Thyroid gland (tissue), 4 donors: ENCODE data around the gene IL22.

Experiments
- POLR2A ChIP-seq, 2 donors: fragments of 450-650 bp; IDR thresholded peaks; one replicate each; pipeline ENCODE4 v1.6.1; 2017; ENCODE audit warnings: antibody characterized with exemption in 2 of 2, mild to moderate bottlenecking in 2 of 2, moderate library complexity in 1 of 2
- TF ChIP-seq, protein P1 (sequence below), 6 experiments: fragments of 200-600 bp in 3 of 6; fragments of 450-650 bp in 3 of 6; sonication (generic) in 3 of 6; IDR thresholded peaks; one replicate each; pipeline ENCODE4 v1.5.1; 2016 to 2019; ENCODE audit warnings: antibody characterized with exemption in 6 of 6, mild to moderate bottlenecking in 2 of 6, inconsistent platforms in 1 of 6, moderate library complexity in 1 of 6

GRCh38 chr12:68223067-68223747 is 30.2 kb downstream of the IL22 start:
- no peak for TF ChIP-seq POLR2A (IDR thresholded peaks at IDR 0.05)
- TF ChIP-seq, protein P1, sequence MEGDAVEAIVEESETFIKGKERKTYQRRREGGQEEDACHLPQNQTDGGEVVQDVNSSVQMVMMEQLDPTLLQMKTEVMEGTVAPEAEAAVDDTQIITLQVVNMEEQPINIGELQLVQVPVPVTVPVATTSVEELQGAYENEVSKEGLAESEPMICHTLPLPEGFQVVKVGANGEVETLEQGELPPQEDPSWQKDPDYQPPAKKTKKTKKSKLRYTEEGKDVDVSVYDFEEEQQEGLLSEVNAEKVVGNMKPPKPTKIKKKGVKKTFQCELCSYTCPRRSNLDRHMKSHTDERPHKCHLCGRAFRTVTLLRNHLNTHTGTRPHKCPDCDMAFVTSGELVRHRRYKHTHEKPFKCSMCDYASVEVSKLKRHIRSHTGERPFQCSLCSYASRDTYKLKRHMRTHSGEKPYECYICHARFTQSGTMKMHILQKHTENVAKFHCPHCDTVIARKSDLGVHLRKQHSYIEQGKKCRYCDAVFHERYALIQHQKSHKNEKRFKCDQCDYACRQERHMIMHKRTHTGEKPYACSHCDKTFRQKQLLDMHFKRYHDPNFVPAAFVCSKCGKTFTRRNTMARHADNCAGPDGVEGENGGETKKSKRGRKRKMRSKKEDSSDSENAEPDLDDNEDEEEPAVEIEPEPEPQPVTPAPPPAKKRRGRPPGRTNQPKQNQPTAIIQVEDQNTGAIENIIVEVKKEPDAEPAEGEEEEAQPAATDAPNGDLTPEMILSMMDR (IDR thresholded peaks at IDR 0.05) = peak; percentile 32 to 91 (median 82)
